Stimulated activated CD4-positive, alpha-beta T cell treated with anti-CD3 and anti-CD28 coated beads, TNF-alpha, amount 100 ng/mL, for 1 hour (primary cell): ENCODE data around the gene SPATA20.

Experiments used
- DNase-seq, 3 donors: peaks; one replicate each; pipeline ENCODE4 v3.0.0-alpha.2; 2020; ENCODE audit warnings: low read depth in 3 of 3, low spot score in 1 of 3

SPATA20 gene

GRCh38 chr17:50594128-50594823 is 47.3 kb downstream of the SPATA20 start:
- DNase-seq, result no peak

- no peak for DNase-seq
These were observed 47.9 kb downstream of the SPATA20 start for GRCh38 chr17:50594892-50595291.

- no peak for DNase-seq
These were observed 49.4 kb downstream of the SPATA20 start for GRCh38 chr17:50596191-50597037.

GRCh38 chr17:50598487-50598886 is 51.5 kb downstream of the SPATA20 start:
- DNase-seq, result no peak

GRCh38 chr17:50599606-50600005 is 52.6 kb downstream of the SPATA20 start:
- no peak for DNase-seq

GRCh38 chr17:50601823-50602375 is 54.9 kb downstream of the SPATA20 start:
- no peak for DNase-seq

GRCh38 chr17:50602836-50603235 is 55.9 kb downstream of the SPATA20 start:
- no peak for DNase-seq

- DNase-seq, result no peak
These were observed 56.4 kb downstream of the SPATA20 start for GRCh38 chr17:50603340-50603739.

GRCh38 chr17:50604513-50604912 is 57.5 kb downstream of the SPATA20 start:
- no peak for DNase-seq

GRCh38 chr17:50605429-50605828 is 58.5 kb downstream of the SPATA20 start:
- no peak for DNase-seq
